Activated B cell treated with CpG ODN at 0.5 μM for 24 hours (primary cell): ENCODE measurements around the gene TBX4. TPM values are rescaled to one million over a fixed set of nuclear protein-coding genes. Genes with fewer than 3 reads are reported as not detected.

Source experiments
- ATAC-seq: fragments of 200-7000 bp; cut with Tn5 transposase; one replicate; pipeline ENCODE4 v1.10.0; 2021; ENCODE audit warnings: low read depth, mild to moderate bottlenecking, moderate library complexity
- CTCF ChIA-PET: fragments of 350-600 bp; sonication (Branson Sonifier 250); formaldehyde crosslinking; loops from one replicate; lab custom pipeline; 2021; ENCODE audit warnings: antibody characterized with exemption; lab: Charles Lee
- POLR2A ChIA-PET: fragments of 350-600 bp; sonication (Branson Sonifier 250); formaldehyde crosslinking; loops from one replicate; lab custom pipeline; 2021; ENCODE audit warnings: antibody characterized with exemption; lab: Charles Lee
- DNase-seq: peaks from one replicate; pipeline ENCODE4 v3.0.0; 2022
- H3K27ac Mint-ChIP-seq: one replicate; pipeline ENCODE4 v1.8.0; 2020; ENCODE audit warnings: mixed read lengths
- H3K27me3 Mint-ChIP-seq: one replicate; pipeline ENCODE4 v1.8.0; 2021; ENCODE audit warnings: mixed read lengths
- H3K36me3 Mint-ChIP-seq: one replicate; pipeline ENCODE4 v1.8.0; 2021; ENCODE audit warnings: low read depth, mixed read lengths
- H3K4me1 Mint-ChIP-seq: one replicate; pipeline ENCODE4 v1.8.0; 2021; ENCODE audit warnings: mixed read lengths
- H3K4me3 Mint-ChIP-seq: one replicate; pipeline ENCODE4 v1.8.0; 2020; ENCODE audit warnings: mild to moderate bottlenecking, mixed read lengths
- H3K9me3 Mint-ChIP-seq: one replicate; pipeline ENCODE4 v1.8.0; 2020; ENCODE audit warnings: mixed read lengths
- intact Hi-C: fragments of 100-400 bp; cut with micrococcal nuclease; formaldehyde crosslinking; loops from one replicate; pipeline ENCODE4 v1.15.1; 2024
- total RNA-seq: library from RNA; stranded (reverse); gene quantifications from 2 replicates; pipeline ENCODE4 v1.2.3, GENCODE V29; 2022
- TF ChIP-seq, protein P1 (sequence below): fragments of 200-600 bp; IDR thresholded peaks from one replicate; pipeline ENCODE4 v1.8.0; 2022; ENCODE audit warnings: antibody characterized with exemption, mild to moderate bottlenecking

TBX4 gene
- total RNA-seq, 1 donor from 2014 or later: not detected

DNA sequence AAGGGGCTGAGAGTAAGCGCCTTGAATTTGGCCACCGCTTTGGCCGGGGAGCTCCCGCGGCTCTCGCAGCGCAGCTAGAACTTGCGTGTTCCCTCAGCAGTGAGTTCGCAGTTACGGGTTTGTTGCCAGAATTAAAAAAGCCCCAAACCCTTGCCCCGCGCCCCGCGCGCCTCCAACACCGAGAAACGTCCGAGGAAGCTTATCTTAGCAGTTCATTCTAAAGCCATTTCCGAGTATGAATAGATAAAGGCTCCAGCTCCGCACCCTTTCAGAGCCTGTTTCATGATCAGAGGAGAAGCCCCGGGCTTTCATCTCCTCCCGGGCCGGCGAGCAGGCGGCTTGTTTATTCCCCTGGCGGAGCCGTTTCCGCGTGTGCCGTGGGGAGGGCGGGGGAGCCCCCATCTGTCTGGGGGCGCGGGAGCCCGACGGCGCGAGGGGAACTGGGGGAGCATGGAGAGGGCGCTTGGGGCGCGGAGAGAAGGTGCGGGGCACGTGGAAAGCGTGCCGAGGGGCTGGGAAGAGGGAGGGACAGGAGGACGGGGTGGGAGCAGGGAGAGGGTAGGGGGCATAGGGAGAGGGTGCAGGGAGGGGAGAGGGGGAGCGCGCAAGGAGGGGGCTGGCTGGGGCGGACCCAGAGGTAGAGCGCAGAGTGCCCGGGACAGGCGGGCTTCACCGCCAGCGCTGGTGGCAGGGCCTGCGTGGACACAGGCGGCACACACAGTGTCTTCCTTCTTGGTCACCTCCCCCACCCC is 9.9 kb downstream of the TBX4 start:
- intact Hi-C loops: no loop called here

DNA sequence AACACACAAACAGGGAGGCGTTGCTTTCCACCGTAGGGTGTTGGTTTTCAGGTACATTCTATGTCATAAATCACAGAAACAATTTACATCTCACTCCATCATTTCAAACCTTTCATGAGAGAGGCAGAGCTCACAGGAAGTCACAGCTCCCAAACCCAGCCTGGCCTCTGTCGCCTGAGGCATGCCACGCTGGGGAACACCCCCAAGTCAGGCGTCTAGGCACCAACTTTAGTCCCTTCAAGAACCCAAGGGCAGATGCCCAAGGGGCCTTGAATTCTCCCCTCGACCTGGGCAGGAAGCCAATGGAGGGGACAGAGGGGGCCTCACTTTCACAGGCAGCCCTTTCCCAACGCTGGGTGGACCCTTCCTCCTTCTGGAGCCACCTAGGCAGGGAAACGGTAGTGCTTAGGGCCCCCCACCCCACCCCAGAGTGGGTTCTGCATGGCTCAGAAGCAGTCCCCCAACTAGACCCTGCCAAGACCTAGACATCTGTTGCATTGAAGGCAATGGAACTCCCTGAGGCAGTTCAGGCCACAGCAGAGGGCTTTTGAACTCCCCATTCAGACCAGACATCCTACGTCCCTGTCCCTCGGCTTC is 10.6 kb downstream of the TBX4 start:
- no peaks in the 10 kb centered on the region for H3K9me3 Mint-ChIP-seq
- intact Hi-C loops: no loop called here
- TF ChIP-seq, protein P1, sequence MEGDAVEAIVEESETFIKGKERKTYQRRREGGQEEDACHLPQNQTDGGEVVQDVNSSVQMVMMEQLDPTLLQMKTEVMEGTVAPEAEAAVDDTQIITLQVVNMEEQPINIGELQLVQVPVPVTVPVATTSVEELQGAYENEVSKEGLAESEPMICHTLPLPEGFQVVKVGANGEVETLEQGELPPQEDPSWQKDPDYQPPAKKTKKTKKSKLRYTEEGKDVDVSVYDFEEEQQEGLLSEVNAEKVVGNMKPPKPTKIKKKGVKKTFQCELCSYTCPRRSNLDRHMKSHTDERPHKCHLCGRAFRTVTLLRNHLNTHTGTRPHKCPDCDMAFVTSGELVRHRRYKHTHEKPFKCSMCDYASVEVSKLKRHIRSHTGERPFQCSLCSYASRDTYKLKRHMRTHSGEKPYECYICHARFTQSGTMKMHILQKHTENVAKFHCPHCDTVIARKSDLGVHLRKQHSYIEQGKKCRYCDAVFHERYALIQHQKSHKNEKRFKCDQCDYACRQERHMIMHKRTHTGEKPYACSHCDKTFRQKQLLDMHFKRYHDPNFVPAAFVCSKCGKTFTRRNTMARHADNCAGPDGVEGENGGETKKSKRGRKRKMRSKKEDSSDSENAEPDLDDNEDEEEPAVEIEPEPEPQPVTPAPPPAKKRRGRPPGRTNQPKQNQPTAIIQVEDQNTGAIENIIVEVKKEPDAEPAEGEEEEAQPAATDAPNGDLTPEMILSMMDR: no peak
- ATAC-seq (no peak), DNase-seq (no peak)
- CTCF ChIA-PET: no interaction called here
- H3K4me3 Mint-ChIP-seq: no peak overlapping the region
- H3K36me3 Mint-ChIP-seq: no peaks in the 10 kb centered on the region
- POLR2A ChIA-PET: no interaction called here
- peaks cover 60% of the 10 kb centered on the region for H3K27me3 Mint-ChIP-seq
- H3K4me1 Mint-ChIP-seq: peaks cover 15% of the 10 kb centered on the region
- no peak overlapping the region for H3K27ac Mint-ChIP-seq

More for the DNA sequence above, 9.9 kb downstream of the TBX4 start:
- CTCF ChIA-PET: no interaction called here
- Mint-ChIP-seq H3K4me3 (no peak overlapping the region), H3K36me3 (no peaks in the 10 kb centered on the region), H3K9me3 (no peaks in the 10 kb centered on the region), H3K27ac (no peak overlapping the region), H3K27me3 (peaks cover 64% of the 10 kb centered on the region), H3K4me1 (peaks cover 18% of the 10 kb centered on the region)
- TF ChIP-seq, protein P1: no peak
- POLR2A ChIA-PET: interaction anchor here (0.6 kb wide), 1 partner anchor 51 kb away, joined by 3 read pairs; no protein-coding TSS in a partner anchor
- no peak for ATAC-seq
- no peak for DNase-seq

DNA sequence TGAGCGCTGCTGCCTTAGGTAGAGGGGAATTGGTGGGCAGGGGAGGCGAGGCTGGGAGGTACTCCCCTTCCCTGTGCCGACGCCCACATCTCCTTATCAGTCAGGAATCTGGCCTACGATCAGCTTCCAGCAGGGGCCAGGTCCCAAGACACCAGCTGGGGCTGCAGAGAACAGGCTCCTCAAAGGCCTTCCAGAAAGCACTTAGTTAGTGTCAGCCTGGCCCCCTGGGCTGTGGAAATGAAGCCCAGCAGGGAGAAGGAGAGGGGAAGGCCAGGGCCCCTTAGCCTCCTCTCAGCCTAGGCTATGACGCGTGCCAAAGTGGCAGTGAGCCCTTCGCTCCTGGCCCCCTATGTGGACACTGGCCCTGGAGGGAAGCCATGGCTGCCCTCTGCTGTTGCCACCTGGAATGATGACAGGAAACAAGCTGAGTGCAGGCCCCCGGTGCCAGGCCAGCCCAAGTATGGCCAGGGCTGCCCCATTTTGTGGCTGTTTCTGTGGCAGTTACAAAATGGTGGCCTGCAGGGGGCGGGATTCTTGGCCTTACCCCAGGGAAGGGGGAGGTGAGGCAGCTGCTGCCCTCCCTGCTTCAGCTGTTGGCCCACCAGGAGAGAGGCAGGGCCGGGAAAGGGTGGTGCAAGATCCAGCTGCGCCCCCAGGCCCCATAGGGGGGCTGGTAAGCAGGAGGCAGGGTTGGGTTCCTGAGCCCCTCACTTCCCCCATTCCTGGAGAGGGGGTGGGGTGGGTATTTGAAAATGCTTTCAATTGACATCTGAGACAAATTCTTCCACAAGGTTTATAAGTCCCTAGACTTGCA is 11.3 kb downstream of the TBX4 start:
- ATAC-seq (no peak), DNase-seq (no peak)
- POLR2A ChIA-PET: no interaction called here
- no peak overlapping the region for H3K27ac Mint-ChIP-seq
- H3K36me3 Mint-ChIP-seq: no peaks in the 10 kb centered on the region
- H3K4me3 Mint-ChIP-seq: no peak overlapping the region
- H3K9me3 Mint-ChIP-seq: no peaks in the 10 kb centered on the region
- TF ChIP-seq, protein P1: no peak
- peaks cover 15% of the 10 kb centered on the region for H3K4me1 Mint-ChIP-seq
- H3K27me3 Mint-ChIP-seq: peaks cover 53% of the 10 kb centered on the region
- intact Hi-C loops: no loop called here
- CTCF ChIA-PET: no interaction called here

DNA sequence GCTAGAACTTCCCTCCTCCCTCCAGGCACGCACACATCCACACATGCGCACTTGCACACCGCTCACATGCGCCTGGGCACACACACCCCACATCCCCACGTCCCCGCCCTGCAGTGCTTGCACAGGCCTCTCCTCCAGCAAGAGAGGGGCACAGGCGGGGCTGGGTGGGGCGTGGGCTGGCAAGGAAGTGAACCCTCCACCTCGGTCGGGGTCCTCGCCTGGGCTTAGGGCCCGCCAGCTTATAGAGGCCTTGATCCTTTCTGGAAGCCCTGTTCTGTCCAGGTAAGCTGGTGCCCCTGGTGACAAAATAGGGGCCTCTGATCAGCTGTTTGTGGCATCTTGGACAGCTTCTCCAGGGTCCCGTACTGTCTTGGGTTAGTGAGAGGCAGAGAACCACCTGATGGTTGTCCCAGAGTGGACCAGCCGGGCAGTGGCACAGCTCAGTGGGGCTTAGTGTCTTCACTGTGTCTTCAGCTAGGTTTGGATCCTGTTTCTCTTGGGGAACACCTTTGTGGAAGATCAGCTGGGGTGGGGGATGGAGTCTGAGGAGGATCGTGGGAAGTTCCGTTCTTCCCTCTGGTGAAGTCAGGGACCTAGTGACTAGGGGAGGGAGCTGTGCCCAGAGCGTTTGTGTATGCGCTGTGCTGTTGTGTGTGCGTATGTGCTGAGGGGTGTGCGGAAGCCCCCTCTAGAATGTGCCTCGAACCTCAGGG is 12.1 kb downstream of the TBX4 start:
- Mint-ChIP-seq H3K27ac (no peak overlapping the region), H3K36me3 (no peaks in the 10 kb centered on the region), H3K9me3 (no peaks in the 10 kb centered on the region), H3K4me1 (peaks cover 14% of the 10 kb centered on the region), H3K4me3 (no peak overlapping the region), H3K27me3 (peaks cover 45% of the 10 kb centered on the region)
- ChIA-PET CTCF (interaction anchor here (1.0 kb wide), 1 partner anchor 69 kb away, joined by 3 read pairs; no protein-coding TSS in a partner anchor), POLR2A (no interaction called here)
- TF ChIP-seq, protein P1: no peak
- intact Hi-C loops: no loop called here
- DNase-seq (no peak), ATAC-seq (no peak)
